Naive thymus-derived CD4-positive, alpha-beta T cell (primary cell): ENCODE measurements around the gene PPP1R1B. TPM values are rescaled to one million over a fixed set of nuclear protein-coding genes. Genes with fewer than 3 reads are reported as not detected.

ENCODE experiments used
- ATAC-seq: fragments of 150-1000 bp; cut with Tn5 transposase; 2 replicates; pipeline ENCODE4 v1.10.0; 2021; ENCODE audit warnings: mild to moderate bottlenecking, moderate library complexity
- CTCF ChIA-PET: fragments of 350-600 bp; sonication (Branson Sonifier 250); formaldehyde crosslinking; loops from one replicate; lab custom pipeline; 2021; ENCODE audit warnings: antibody characterized with exemption; lab: Charles Lee
- POLR2A ChIA-PET: fragments of 350-600 bp; sonication (Branson Sonifier 250); formaldehyde crosslinking; loops from one replicate; lab custom pipeline; 2021; ENCODE audit warnings: antibody characterized with exemption, inconsistent platforms; lab: Charles Lee
- DNase-seq, 9 donors: peaks; one replicate each; pipeline versions ENCODE4 v3.0.0 to v3.0.0-alpha.2; 2020 to 2022; ENCODE audit warnings: mixed read lengths in 1 of 9
- H3K27ac ChIP-seq: one replicate; pipeline ENCODE4 v1.7.0; 2013; ENCODE audit warnings: mild to moderate bottlenecking, low read depth, low read length, moderate library complexity
- H3K27me3 ChIP-seq, 2 donors: one replicate each; pipeline ENCODE4 v1.7.0; 2013; ENCODE audit warnings: low read length in 2 of 2, mild to moderate bottlenecking in 2 of 2, moderate library complexity in 2 of 2; ENCODE audit not compliant: control insufficient read depth in 2 of 2, insufficient read depth in 2 of 2
- H3K36me3 ChIP-seq, 3 experiments: 1 replicate in 2 of 3; 2 replicates in 1 of 3; pipeline ENCODE4 v1.7.0; 2013; ENCODE audit warnings: low read length in 3 of 3, mild to moderate bottlenecking in 3 of 3, moderate library complexity in 1 of 3; ENCODE audit not compliant: insufficient read depth in 3 of 3, control insufficient read depth in 2 of 3
- H3K4me1 ChIP-seq, 2 donors: one replicate each; pipeline ENCODE4 v1.7.0; 2013; ENCODE audit warnings: low read length in 2 of 2, mild to moderate bottlenecking in 2 of 2, moderate library complexity in 1 of 2; ENCODE audit not compliant: control insufficient read depth in 2 of 2, insufficient read depth in 2 of 2
- H3K4me3 ChIP-seq: 2 replicates; pipeline ENCODE4 v1.7.0; 2013; ENCODE audit warnings: mild to moderate bottlenecking, low read length
- H3K9me3 ChIP-seq, 3 experiments: 1 replicate in 2 of 3; 2 replicates in 1 of 3; pipeline ENCODE4 v1.7.0; 2013; ENCODE audit warnings: low read length in 3 of 3; ENCODE audit not compliant: control insufficient read depth in 2 of 3
- H3K27ac Mint-ChIP-seq, 9 donors: one replicate each; pipeline ENCODE4 v1.8.0; 2020 to 2022; ENCODE audit warnings: mixed read lengths in 9 of 9, mild to moderate bottlenecking in 8 of 9, moderate library complexity in 5 of 9, inconsistent platforms in 2 of 9
- H3K27me3 Mint-ChIP-seq, 5 donors: one replicate each; pipeline ENCODE4 v1.8.0; 2021 to 2022; ENCODE audit warnings: mixed read lengths in 5 of 5, mild to moderate bottlenecking in 1 of 5
- H3K36me3 Mint-ChIP-seq, 5 donors: one replicate each; pipeline ENCODE4 v1.8.0; 2020 to 2022; ENCODE audit warnings: mixed read lengths in 5 of 5, mild to moderate bottlenecking in 3 of 5, inconsistent platforms in 1 of 5
- H3K4me1 Mint-ChIP-seq, 7 donors: one replicate each; pipeline ENCODE4 v1.8.0; 2020 to 2022; ENCODE audit warnings: mixed read lengths in 7 of 7, mild to moderate bottlenecking in 3 of 7, inconsistent platforms in 1 of 7
- H3K4me3 Mint-ChIP-seq, 10 donors: one replicate each; pipeline ENCODE4 v1.8.0; 2020 to 2022; ENCODE audit warnings: mild to moderate bottlenecking in 10 of 10, mixed read lengths in 10 of 10, moderate library complexity in 6 of 10, inconsistent platforms in 2 of 10
- H3K9me3 Mint-ChIP-seq, 11 donors: one replicate each; pipeline ENCODE4 v1.8.0; 2020 to 2022; ENCODE audit warnings: mixed read lengths in 11 of 11, mild to moderate bottlenecking in 4 of 11, inconsistent platforms in 1 of 11, moderate library complexity in 1 of 11
- intact Hi-C, 2 donors: fragments of 100-400 bp; cut with micrococcal nuclease; formaldehyde crosslinking; loops; one replicate each; pipeline ENCODE4 v1.15.1; 2023
- polyA plus RNA-seq, 2 donors: library from polyadenylated mRNA; unstranded; fragments of 300-500 nt; fragmentation: Illumina TruSeq; gene quantifications; one replicate each; pipeline ENCODE4 v1.2.3, GENCODE V29; 2021
- total RNA-seq, 6 experiments: library from RNA in 5 of 6; stranded (reverse) in 5 of 6; gene quantifications; 1 replicate in 5 of 6; 2 replicates in 1 of 6; pipeline ENCODE4 v1.2.3 and lab custom pipeline; 2021 to 2026

PPP1R1B gene
- total and polyA plus RNA-seq, 7 experiments from 2014 or later, result not detected

- Mint-ChIP-seq H3K4me3 (peak overlapping the region in 2 of 10 donors; percentile 45 to 48), H3K9me3 (no peaks in the 10 kb centered on the region), H3K36me3 (peaks cover 0 to 13% (median 3%) of the 10 kb centered on the region in 5 donors), H3K4me1 (peaks cover 5 to 18% (median 15%) of the 10 kb centered on the region in 7 donors), H3K27ac (peak overlapping the region in 3 of 9 donors; percentile 18 to 33 (median 31)), H3K27me3 (peaks cover 0 to 45% (median 5%) of the 10 kb centered on the region in 5 donors)
- intact Hi-C loops, result loop anchor here in 1 of 2 donors (5.0 kb wide), 1 partner anchor 43 kb away; no protein-coding TSS in a partner anchor
- POLR2A ChIA-PET, result interaction anchor here (0.5 to 1.9 kb wide), 12 partner anchors 9 to 508 kb away, joined by 3 to 8 read pairs (median 3); partner anchors contain the start of genes MIEN1, PGAP3 and STARD3
- Histone ChIP-seq H3K36me3 (peaks cover 0 to 25% (median 0%) of the 10 kb centered on the region in 3 experiments), H3K27me3 (no peaks in the 10 kb centered on the region), H3K4me1 (peaks cover 4 to 13% of the 10 kb centered on the region in 2 donors), H3K27ac (no peak overlapping the region), H3K9me3 (no peaks in the 10 kb centered on the region), H3K4me3 (no peak overlapping the region)
- ATAC-seq, result no peak
- no peak for DNase-seq
- CTCF ChIA-PET, result interaction anchor here (0.5 to 1.7 kb wide), 8 partner anchors 11 to 265 kb away, joined by 3 to 8 read pairs (median 4); partner anchors contain the start of gene PGAP3
Observed at GRCh38 chr17:39665642-39666224, 39.0 kb downstream of the PPP1R1B start.

DNA sequence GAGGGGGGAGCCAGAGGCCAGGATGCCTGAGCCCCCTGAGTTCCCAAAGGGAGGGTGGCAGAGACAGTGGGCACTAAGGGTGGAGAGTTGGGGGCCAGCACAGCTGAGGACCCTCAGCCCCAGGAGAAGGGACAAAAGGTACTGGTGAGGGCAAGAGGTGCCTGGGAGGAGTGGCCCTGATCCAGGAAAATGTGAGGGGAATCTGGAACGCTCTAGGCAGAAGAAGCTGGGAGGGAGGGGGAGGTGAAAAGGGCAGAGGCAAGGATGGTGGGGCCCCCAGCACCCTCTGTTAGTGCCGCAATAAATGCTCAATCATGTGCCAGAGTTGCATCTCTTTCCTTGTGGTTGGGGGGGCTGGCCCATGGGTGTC lies 39.5 kb downstream of the PPP1R1B start:
- peak overlapping the region in 2 of 9 donors; percentile 18 to 27 for H3K27ac Mint-ChIP-seq
- POLR2A ChIA-PET, result interaction anchor here (0.5 to 2.8 kb wide), 16 partner anchors 8 to 507 kb away, joined by 3 to 13 read pairs (median 4); partner anchors contain the start of genes MIEN1, PGAP3 and STARD3
- CTCF ChIA-PET, result interaction anchor here (0.5 to 1.7 kb wide), 9 partner anchors 11 to 266 kb away, joined by 3 to 8 read pairs (median 4); partner anchors contain the start of gene PGAP3
- no peaks in the 10 kb centered on the region for H3K9me3 Mint-ChIP-seq
- no peak for DNase-seq
- H3K4me3 Mint-ChIP-seq, result peak overlapping the region in 3 of 10 donors; percentile 35 to 60 (median 48)
- intact Hi-C loops, result loop anchor here in 1 of 2 donors (5.0 kb wide), 1 partner anchor 44 kb away; no protein-coding TSS in a partner anchor
- peaks cover 0 to 45% (median 5%) of the 10 kb centered on the region in 5 donors for H3K27me3 Mint-ChIP-seq
- no peaks in the 10 kb centered on the region for H3K9me3 ChIP-seq
- H3K27ac ChIP-seq, result no peak overlapping the region
- peaks cover 0 to 21% (median 0%) of the 10 kb centered on the region in 3 experiments for H3K36me3 ChIP-seq
- H3K27me3 ChIP-seq, result no peaks in the 10 kb centered on the region
- H3K4me1 ChIP-seq, result peaks cover 4 to 13% of the 10 kb centered on the region in 2 donors
- no peak overlapping the region for H3K4me3 ChIP-seq
- peaks cover 5 to 17% (median 12%) of the 10 kb centered on the region in 7 donors for H3K4me1 Mint-ChIP-seq
- peaks cover 0 to 10% (median 2%) of the 10 kb centered on the region in 5 donors for H3K36me3 Mint-ChIP-seq
- ATAC-seq, result no peak

GRCh38 chr17:39666601-39667261 lies 40.0 kb downstream of the PPP1R1B start:
- ATAC-seq (no peak), DNase-seq (no peak)
- H3K4me1 Mint-ChIP-seq, result peaks cover 5 to 17% (median 11%) of the 10 kb centered on the region in 7 donors
- no peaks in the 10 kb centered on the region for H3K27me3 ChIP-seq
- intact Hi-C loops, result loop anchor here in 1 of 2 donors (5.0 kb wide), 1 partner anchor 44 kb away; no protein-coding TSS in a partner anchor
- H3K36me3 Mint-ChIP-seq, result peaks cover 0 to 5% (median under 1%) of the 10 kb centered on the region in 5 donors
- H3K4me3 ChIP-seq, result no peak overlapping the region
- H3K27me3 Mint-ChIP-seq, result peaks cover 0 to 46% (median 5%) of the 10 kb centered on the region in 5 donors
- POLR2A ChIA-PET, result interaction anchor here (0.7 to 2.8 kb wide), 14 partner anchors 8 to 63 kb away, joined by 3 to 13 read pairs (median 4); partner anchors contain the start of genes MIEN1, PGAP3 and STARD3
- no peak overlapping the region for H3K27ac ChIP-seq
- H3K27ac Mint-ChIP-seq, result peak overlapping the region in 1 of 9 donors; percentile 38
- no peaks in the 10 kb centered on the region for H3K9me3 Mint-ChIP-seq
- CTCF ChIA-PET, result interaction anchor here (0.5 to 1.7 kb wide), 10 partner anchors 9 to 266 kb away, joined by 3 to 8 read pairs (median 4); partner anchors contain the start of gene PGAP3
- H3K4me3 Mint-ChIP-seq, result peak overlapping the region in 9 of 10 donors; percentile 32 to 79 (median 67)
- peaks cover 4 to 13% of the 10 kb centered on the region in 2 donors for H3K4me1 ChIP-seq
- no peaks in the 10 kb centered on the region for H3K9me3 ChIP-seq
- peaks cover 0 to 15% (median 0%) of the 10 kb centered on the region in 3 experiments for H3K36me3 ChIP-seq

DNA sequence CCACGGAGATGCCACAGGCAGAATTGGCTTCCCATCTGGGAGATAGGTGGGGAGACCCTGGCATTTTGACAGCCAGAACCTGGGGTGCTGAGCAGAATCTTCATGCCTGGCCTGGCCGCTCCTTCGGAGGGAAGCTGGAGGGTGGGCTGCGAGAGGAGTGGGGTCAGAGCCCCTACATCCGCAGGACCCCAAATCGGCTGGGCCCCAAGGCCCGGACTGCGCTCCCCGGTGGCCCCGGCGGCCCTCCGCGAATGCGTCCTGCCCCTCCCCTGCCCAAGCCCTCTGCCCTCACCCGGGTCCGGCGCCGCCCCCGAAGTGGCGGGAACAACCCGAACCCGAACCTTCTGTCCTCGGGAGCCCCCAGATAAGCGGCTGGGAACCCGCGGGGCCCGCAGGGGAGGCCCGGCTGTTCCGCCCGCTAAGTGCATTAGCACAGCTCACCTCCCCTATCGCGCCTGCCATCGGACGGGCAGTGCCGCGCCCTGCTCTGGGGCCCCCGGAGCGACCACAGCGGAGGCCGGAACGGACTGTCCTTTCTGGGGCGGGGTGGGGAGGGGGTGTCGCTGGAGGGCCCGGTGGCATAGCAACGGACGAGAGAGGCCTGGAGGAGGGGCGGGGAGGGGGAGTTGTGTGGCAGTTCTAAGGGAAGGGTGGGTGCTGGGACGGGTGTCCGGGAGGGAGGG lies 40.7 kb downstream of the PPP1R1B start:
- POLR2A ChIA-PET, result interaction anchor here (0.7 to 2.8 kb wide), 9 partner anchors 8 to 62 kb away, joined by 3 to 13 read pairs (median 5); partner anchors contain the start of gene MIEN1
- CTCF ChIA-PET, result interaction anchor here (0.6 to 2.4 kb wide), 8 partner anchors 8 to 226 kb away, joined by 3 to 10 read pairs (median 4); no protein-coding TSS in a partner anchor
- Histone ChIP-seq H3K27me3 (no peaks in the 10 kb centered on the region), H3K27ac (no peak overlapping the region), H3K9me3 (no peaks in the 10 kb centered on the region), H3K4me1 (peaks cover 4 to 13% of the 10 kb centered on the region in 2 donors), H3K36me3 (peaks cover 0 to 9% (median 0%) of the 10 kb centered on the region in 3 experiments), H3K4me3 (no peak overlapping the region)
- Mint-ChIP-seq H3K36me3 (peaks cover 0 to 4% (median 0%) of the 10 kb centered on the region in 5 donors), H3K27me3 (peaks cover 0 to 48% (median 5%) of the 10 kb centered on the region in 5 donors), H3K27ac (peak overlapping the region in 1 of 9 donors; percentile 17), H3K9me3 (no peaks in the 10 kb centered on the region), H3K4me3 (peak overlapping the region; percentile 45 to 79 (median 68)), H3K4me1 (peaks cover 5 to 22% (median 14%) of the 10 kb centered on the region in 7 donors)
- DNase-seq (no peak), ATAC-seq (no peak)
- intact Hi-C loops, result loop anchor here in 1 of 2 donors (5.0 kb wide), 1 partner anchor 45 kb away; no protein-coding TSS in a partner anchor

- peaks cover 4 to 13% of the 10 kb centered on the region in 2 donors for H3K4me1 ChIP-seq
- no peaks in the 10 kb centered on the region for H3K27me3 ChIP-seq
- H3K27ac ChIP-seq, result peak within 1 kb of the TSS; percentile 51
- peak within 1 kb of the TSS in 1 of 9 donors; percentile 26 for H3K27ac Mint-ChIP-seq
- peak; percentile 83 for ATAC-seq
- DNase-seq, result peak; percentile 44 to 76 (median 63)
- H3K4me3 Mint-ChIP-seq, result peak within 1 kb of the TSS; percentile 50 to 83 (median 68)
- no peaks in the 10 kb centered on the region for H3K9me3 ChIP-seq
- H3K4me1 Mint-ChIP-seq, result peaks cover 5 to 23% (median 14%) of the 10 kb centered on the region in 7 donors
- peak within 1 kb of the TSS; percentile 50 for H3K4me3 ChIP-seq
- peaks cover 0 to 48% (median 5%) of the 10 kb centered on the region in 5 donors for H3K27me3 Mint-ChIP-seq
- CTCF ChIA-PET, result interaction anchor here (0.8 to 2.4 kb wide), 11 partner anchors 10 to 49 kb away, joined by 3 to 30 read pairs (median 5); no protein-coding TSS in a partner anchor
- peaks cover 0 to 4% (median 0%) of the 10 kb centered on the region in 5 donors for H3K36me3 Mint-ChIP-seq
- H3K36me3 ChIP-seq, result peaks cover 0 to under 1% (median 0%) of the 10 kb centered on the region in 3 experiments
- intact Hi-C loops, result loop anchor here (1.0 to 5.0 kb wide), 5 partner anchors 11 to 46 kb away; no protein-coding TSS in a partner anchor
- POLR2A ChIA-PET, result interaction anchor here (0.9 to 2.8 kb wide), 9 partner anchors 10 to 49 kb away, joined by 3 to 13 read pairs (median 6); partner anchors contain the start of gene PGAP3
- no peaks in the 10 kb centered on the region for H3K9me3 Mint-ChIP-seq
Observed at GRCh38 chr17:39667945-39668924, 41.5 kb downstream of the PPP1R1B start, which contains the start of gene PNMT. Gene PNMT, plus strand, starts transcription at chr17:39668453. Its CDS starts 23 bp downstream, at chr17:39668476.
